HG03439 (cell line): ENCODE data around the gene TLE3.

ENCODE experiments used
- ATAC-seq: cut with Tn5 transposase; IDR thresholded peaks from one replicate; pipeline ENCODE4 v1.9.1; 2021; ENCODE audit warnings: mild to moderate bottlenecking, moderate library complexity; ENCODE audit not compliant: unreplicated experiment

Gene TLE3

GRCh38 chr15:70012895-70013294 is 84.8 kb downstream of the TLE3 start:
- ATAC-seq = no peak

GRCh38 chr15:70008697-70009290 is 88.9 kb downstream of the TLE3 start:
- ATAC-seq = no peak

DNA sequence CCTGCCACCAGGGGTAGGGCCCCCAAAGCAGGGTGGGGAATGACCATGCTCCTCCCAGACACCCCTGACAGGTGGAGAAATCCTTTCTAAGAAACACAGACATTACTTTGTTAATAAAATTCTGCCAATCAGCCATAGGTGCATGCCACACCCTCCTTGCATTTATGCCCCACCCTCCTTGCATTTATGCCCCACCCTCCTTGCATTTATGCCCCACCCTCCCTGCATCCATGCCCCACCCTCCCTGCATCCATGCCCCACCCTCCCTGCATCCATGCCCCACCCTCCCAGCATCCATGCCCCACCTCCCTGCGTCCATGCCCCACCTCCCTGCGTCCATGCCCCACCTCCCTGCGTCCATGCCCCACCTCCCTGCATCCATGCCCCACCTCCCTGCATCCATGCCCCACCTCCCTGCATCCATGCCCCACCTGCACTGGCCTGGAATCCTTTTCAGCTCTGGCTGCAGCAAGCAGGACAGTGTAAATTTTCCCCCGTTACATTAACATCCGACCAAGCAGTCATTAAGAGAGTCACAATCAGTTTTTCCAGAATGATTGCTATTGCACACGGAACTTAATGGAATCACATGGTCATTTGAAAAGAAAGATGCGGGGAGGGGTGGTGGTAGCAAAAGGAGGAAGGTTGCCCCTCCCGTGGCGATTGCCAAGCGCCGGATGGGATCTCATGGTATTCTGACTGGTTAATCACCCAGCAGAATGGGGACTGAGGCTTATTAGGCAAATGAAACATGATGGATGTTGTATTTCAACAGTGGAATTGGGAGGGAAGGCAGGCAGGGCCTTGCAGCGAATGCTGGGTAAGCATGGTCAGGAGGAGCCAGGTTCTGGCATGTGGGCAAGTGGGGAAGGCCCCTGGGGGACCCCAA is 91.2 kb downstream of the TLE3 start:
- no peak for ATAC-seq

DNA sequence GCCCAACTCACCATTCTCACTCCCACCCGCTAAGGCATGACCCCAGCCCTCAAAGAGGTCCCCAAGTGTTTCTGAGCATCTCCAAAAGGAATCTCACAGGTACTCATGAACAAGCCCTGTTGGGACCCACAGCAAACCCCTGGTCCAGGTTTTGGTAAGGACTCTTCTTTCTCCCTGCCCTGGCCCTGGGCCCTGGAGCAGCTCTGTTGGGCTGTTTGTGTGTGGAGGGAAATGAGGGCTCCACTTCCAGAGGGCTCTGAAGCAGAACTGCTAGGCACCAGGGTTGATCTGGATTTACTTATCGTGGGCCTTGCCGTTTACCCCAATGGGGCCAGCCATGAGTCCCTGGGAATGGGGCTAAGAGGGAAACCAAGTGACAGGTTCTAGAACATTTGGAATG is 92.9 kb downstream of the TLE3 start:
- ATAC-seq = no peak

DNA sequence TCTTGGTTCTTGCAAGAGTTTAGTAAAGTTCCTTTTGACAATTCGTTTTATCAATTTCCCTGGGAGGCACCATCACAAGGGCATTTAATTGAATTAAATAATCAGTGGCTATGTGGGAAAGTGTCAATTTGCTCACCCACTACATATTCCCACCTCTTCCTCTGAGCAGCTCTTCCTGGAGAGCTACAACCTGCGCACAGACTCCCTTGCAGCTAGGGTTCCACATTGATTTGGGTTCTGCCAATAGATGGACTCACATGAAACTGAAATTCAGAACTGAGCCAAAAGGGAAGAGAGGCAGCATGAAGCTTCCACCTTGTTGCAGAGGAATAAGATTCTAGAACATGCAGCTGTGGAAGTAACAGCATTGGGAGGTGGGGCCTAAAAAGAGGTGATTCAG is 94.8 kb downstream of the TLE3 start:
- no peak for ATAC-seq

- ATAC-seq = no peak
Measured at GRCh38 chr15:70001859-70002258, 95.9 kb downstream of the TLE3 start.

DNA sequence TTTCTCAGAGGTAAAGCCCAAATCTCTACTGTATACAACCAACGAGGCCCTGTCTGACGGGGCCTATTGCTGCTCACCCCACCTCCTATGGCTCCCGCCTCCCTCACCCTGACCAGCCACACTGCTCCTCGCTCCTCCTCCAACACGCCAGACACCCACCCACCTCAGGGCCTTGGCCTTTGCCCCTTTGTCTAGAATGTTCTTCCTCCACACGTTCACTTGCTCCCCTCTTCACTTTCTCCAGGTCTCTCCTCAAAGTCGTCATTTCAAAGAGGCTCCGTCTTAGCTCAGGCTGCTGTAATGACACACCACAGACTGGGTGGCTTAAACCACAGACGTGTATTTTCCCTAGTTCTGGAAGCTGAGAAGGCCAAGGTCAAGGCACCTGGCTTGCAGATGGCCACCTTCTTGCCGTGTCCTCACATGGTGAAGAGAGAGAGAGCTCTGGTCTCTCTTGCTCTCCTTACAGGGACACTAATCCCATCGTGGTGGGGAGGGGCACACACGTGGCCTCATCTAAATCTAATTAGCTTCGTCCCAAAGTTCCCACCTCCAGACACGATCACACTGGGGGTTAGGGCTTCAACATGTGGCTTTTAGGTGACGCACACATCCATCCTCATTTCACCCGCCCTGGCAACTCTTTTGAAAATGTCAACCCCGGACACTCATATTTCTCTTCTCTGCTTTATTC is 98.2 kb downstream of the TLE3 start:
- no peak for ATAC-seq

DNA sequence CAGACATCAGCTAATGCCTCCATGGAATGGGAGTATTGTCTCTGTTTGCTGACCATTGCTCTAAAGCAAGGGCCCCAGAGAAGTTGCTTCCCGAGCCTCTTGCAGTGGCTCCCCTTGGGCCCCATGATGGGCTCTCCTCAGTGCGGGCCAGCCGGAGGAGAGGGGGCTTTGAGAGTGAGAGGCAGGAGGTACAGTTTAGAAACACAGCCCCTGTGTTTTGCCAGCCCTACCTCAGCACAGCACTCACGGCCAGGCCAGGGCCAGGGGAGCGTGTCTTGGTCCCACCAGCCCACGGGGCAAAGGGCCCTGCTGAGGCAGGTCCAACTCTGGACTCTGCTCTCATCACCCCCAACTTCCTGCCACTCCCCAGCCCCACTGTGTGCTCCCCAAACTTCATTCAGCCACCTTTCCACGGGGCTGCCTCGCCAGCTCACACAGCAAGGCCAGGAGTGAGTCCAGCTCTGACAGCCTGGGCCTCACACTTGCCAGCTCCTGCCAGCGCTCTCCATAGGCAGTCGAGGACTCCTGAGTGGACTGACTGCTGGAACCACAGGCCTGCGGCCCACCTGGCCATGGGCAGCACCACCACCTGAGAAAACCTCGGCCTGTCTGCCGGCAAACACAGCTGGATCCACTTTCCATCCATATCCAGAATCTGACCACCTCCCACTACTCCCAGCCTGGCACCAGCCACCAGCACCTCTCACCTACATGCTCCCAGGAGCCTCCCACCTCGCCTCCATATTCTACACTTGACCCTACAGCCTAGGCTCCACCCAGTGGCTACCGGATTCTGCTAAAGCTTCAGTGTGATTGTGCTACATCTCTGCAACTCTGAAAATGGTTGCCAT is 99.0 kb downstream of the TLE3 start:
- ATAC-seq = no peak

DNA sequence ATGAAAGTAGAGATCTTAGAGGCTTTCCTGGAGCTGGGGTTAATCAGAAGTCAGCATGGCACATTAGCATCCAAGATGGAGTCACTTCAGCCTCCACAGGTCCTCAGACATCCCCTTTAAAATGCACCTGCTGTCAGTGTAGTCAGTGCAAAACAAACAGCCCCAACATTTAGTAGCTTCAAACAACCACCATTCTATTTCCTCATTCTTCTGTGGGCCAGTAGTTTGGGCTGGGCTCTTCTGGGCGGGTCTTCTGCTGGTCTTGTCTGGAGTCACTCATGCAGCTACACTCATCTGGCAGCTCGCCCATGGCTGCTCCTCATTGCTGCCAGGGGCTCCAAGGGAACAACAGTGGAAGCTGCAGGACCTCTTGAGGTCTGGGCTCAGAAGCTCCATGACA is 99.9 kb downstream of the TLE3 start:
- no peak for ATAC-seq
